ENCODE results near the gene PGA3.
"Not testable (repeated sequence)": the region's sequence is repeated elsewhere in the genome, so short reads cannot be mapped to it uniquely, and the experiment has no call there.

- TF ChIP-seq, protein P1, sequence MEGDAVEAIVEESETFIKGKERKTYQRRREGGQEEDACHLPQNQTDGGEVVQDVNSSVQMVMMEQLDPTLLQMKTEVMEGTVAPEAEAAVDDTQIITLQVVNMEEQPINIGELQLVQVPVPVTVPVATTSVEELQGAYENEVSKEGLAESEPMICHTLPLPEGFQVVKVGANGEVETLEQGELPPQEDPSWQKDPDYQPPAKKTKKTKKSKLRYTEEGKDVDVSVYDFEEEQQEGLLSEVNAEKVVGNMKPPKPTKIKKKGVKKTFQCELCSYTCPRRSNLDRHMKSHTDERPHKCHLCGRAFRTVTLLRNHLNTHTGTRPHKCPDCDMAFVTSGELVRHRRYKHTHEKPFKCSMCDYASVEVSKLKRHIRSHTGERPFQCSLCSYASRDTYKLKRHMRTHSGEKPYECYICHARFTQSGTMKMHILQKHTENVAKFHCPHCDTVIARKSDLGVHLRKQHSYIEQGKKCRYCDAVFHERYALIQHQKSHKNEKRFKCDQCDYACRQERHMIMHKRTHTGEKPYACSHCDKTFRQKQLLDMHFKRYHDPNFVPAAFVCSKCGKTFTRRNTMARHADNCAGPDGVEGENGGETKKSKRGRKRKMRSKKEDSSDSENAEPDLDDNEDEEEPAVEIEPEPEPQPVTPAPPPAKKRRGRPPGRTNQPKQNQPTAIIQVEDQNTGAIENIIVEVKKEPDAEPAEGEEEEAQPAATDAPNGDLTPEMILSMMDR (conservative IDR thresholded peaks at IDR 0.05; ENCODE audit: low read length), result not testable (repeated sequence)
- not testable (repeated sequence) for TF ChIP-seq EZH2phosphoT487 (IDR thresholded peaks at IDR 0.05; ENCODE audit: borderline replicate concordance, low read depth, low read length)
Observed at GRCh38 chr11:61250796-61251765, 47.8 kb downstream of the PGA3 start.

Measured in OCI-LY7 (cell line).